GM21526 (cell line): ENCODE data around the gene FOXO1.

ENCODE experiments used
- ATAC-seq: cut with Tn5 transposase; IDR thresholded peaks from one replicate; pipeline ENCODE4 v1.9.1; 2021; ENCODE audit warnings: moderate library complexity; ENCODE audit not compliant: unreplicated experiment, low FRiP score

Gene FOXO1

DNA sequence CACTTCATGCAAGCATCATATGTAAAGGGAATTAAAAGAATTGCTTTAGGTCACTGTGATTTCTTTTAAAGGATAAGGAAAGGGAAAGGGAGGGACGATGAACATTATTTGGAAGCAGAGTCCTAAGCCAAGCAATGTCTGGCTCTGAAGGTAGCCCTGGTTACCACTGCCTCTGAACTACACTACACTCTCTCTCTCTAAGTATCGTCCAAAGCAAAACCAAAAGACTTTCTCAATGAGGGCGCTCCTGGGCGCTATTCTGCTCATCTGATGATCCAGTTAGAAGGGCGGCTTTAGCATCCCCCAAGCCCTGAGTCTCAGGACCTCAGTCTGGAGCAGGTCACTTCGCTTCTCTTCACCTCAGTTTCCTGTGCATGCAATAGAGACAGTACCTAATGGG is 26.2 kb downstream of the FOXO1 start:
- ATAC-seq = no peak

- ATAC-seq = no peak
Observed at GRCh38 chr13:40639221-40639681, 27.2 kb downstream of the FOXO1 start.

DNA sequence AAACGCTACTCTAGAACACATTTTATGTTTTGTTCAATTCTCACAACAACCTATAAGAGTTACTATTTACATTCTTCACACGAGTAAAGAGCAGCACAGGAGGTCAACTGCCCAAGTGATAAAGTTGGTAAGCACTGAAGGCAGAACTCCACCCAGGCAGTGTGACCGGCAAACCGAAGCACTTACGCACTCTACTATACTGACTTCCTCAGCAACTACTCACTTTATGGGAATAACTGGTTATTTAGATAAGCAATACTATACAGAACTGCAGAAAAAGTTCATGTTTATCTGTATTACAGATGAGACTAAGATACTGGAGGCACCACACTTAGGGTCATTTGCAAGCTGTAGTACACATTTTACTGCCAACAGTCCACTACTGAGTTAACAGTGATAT is 28.8 kb downstream of the FOXO1 start:
- no peak for ATAC-seq

- no peak for ATAC-seq
Observed at GRCh38 chr13:40635315-40635995, 31.0 kb downstream of the FOXO1 start.

DNA sequence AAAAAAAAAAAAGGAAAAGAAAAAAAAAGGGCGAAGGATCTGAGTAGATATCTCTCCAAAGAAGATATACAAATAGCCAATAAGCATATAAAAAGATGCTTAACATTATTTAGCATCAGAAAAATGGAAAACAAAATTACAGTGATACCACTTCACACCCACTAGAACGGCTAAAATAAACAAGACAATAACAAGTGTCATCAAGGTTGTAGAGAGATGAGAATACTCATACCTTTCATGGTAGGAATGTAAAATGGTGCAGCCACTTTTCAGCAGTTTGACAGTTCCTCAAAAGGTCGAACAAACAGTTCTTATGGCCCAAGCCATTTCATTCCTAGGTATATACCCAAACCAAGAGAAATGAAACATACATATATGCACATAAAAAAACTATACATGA is 33.5 kb downstream of the FOXO1 start:
- no peak for ATAC-seq

- no peak for ATAC-seq
Observed at GRCh38 chr13:40631605-40632004, 34.8 kb downstream of the FOXO1 start.

DNA sequence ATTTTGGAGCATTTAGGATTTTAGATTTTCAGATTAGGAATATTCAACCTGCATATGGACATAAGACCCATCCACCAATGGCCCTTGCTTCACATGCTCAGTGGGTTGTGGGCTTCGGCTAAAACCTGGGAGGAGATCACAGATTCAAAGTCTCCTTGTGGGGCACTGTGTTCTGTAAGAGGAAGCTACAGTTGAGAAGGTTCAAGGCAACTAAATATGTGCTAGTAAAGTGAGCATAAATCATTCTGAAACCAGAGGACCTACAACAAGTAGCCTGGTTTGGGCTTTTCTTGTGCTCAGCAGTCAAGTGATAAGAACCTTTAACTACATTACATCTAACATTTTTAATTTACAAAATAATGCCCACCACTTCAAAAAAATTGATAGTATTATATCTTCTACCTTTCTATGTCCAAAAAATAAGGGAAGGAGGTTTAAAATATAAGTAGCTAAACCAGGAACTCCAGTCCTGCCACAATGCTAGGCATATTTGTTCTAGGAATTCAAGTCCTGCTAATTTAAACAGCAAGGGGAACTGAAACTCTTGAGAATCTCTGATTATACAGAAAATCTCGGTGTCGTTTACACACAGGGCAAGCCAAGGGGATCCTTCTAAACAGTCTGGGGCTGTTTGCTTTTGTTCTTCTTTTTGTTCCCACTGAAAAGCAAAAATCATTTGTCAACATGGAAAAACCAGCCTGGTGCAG is 36.6 kb downstream of the FOXO1 start:
- ATAC-seq = peak; percentile 73

DNA sequence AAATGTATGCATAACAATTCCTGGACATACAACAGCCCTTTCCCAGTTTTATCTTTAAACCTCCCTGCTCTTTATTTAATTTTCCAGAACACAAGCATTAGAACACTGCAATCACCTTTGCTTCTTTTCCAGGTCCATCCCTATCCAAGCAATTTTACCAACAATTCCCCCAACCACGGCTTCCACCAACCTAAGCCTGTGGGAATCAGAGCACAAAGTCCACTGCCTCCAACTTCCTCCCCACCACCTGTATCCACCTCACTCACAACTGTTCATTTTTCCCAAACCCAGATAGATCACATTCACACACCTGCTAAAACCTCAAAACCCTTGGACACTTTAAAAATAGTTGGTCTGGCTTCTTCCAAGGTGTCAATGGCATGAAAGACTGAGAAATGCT is 39.5 kb downstream of the FOXO1 start:
- ATAC-seq = no peak

GRCh38 chr13:40626561-40626960 is 39.9 kb downstream of the FOXO1 start:
- ATAC-seq = no peak

GRCh38 chr13:40624986-40625385 is 41.5 kb downstream of the FOXO1 start:
- ATAC-seq = no peak

- no peak for ATAC-seq
Observed at GRCh38 chr13:40624383-40624782, 42.1 kb downstream of the FOXO1 start.

GRCh38 chr13:40622761-40623160 is 43.7 kb downstream of the FOXO1 start:
- no peak for ATAC-seq

- no peak for ATAC-seq
Observed at GRCh38 chr13:40622246-40622645, 44.2 kb downstream of the FOXO1 start.

- ATAC-seq = no peak
Observed at GRCh38 chr13:40619479-40619814, 47.0 kb downstream of the FOXO1 start.

DNA sequence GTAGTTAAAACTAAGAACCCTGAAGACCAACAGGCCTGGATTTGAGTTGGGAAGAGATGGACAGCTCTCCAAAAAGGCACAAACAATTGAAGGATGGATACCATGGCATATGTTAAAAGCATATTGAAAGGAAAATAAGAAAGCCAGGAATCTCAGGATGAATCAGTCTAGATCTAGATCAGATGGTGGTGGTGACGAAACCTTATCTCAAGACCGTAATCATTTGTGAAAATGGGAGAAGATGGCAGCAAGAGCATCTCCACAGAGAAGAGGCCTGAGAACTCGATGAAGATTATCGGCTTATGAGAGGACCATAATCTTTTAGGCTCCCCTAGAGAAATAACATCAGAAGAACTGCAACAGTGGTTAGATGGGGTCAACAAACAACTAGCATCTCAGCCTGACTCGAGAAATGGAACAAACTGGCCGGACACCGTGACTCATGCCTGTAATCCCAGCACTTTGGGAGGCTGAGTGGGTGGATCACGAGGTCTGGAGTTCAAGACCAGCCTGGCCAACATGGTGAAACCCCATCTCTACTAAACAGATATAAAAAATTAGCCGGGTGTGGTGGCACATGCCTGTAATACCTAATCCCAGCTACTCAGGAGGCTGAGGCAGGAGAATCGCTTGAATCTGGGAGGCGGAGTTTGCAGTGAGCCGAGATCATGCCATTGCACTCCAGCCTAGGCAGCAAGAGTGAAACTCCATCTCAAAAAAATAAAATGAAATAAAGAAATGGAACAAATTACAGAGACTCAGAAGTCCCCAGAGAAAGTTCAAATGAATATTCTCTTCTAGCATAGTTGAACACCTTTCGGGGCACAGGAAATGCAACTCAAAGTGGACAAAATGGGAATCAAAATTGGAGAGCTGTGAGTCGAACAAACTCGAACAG is 47.6 kb downstream of the FOXO1 start:
- no peak for ATAC-seq

GRCh38 chr13:40617801-40618356 is 48.6 kb downstream of the FOXO1 start:
- no peak for ATAC-seq

GRCh38 chr13:40615619-40616018 is 50.8 kb downstream of the FOXO1 start:
- ATAC-seq = no peak

- no peak for ATAC-seq
Observed at GRCh38 chr13:40613914-40614313, 52.5 kb downstream of the FOXO1 start.

- ATAC-seq = peak; percentile 77
Observed at GRCh38 chr13:40613192-40613818, 53.1 kb downstream of the FOXO1 start.

DNA sequence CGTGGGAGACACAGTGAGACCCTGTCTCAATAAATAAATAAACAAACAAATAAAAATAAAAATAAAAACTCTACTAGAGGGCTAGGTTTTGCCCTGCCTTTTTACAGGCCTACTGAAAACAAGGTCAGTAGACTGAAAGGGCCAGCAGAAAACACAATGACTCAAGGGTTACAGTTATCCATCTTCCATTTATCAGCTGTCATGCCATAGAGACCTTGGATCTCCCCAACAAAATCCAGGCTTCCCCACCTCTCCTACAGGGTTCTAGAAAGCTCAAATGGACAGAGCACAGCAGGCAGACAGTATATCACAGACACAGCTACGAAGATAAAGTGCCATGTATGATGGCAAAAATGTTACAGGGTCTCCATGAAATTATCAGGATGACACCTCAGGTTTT is 54.4 kb downstream of the FOXO1 start:
- no peak for ATAC-seq

DNA sequence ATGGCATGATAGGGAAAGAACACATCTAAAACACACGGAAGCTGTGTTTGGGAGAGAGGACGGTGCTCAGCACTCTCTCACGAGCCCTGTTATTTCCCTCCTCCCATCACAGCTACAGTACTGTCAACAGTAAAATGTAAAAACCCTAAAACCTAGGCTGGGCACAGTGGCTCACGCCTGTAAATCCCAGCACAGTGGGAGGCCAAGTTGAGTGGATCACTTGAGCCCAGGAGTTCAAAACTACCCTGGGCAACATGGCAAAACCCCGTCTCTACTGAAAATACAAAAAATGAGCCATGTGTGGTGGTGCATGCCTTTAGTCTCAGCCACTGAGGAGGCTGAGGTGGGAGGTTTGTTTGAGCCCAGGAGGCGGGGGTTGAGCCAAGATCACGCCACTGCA is 54.8 kb downstream of the FOXO1 start:
- ATAC-seq = no peak
